ENCODE results near the gene LRIT2. TPM values are rescaled to one million over a fixed set of nuclear protein-coding genes. Genes with fewer than 3 reads are reported as not detected.

LRIT2 gene
- total RNA-seq, 1 donor from 2014 or later: not detected

DNA sequence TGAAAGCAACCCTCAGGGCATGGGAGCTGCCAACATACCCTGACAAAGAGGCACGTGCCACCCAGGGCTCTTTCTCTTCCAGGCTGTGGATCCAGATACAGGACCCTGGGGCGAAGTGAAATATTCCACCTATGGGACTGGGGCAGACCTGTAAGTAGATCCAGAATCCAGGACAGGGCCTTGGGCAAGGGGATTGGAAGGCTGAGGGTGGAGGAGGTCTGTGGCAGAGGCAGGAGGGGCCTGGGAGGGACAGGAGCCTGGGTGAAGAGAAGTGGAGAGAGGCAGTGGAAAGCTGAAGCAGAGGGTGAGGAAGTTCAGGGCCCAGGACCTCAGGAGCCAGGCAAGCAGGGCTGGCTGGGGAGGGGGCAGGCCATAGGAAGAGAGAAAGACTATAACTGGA is 13.8 kb downstream of the LRIT2 start:
- Mint-ChIP-seq H3K4me1 (no peaks in the 10 kb centered on the region), H3K36me3 (ENCODE audit: low read depth) (no peaks in the 10 kb centered on the region), H3K9me3 (no peaks in the 10 kb centered on the region), H3K4me3 (no peak overlapping the region), H3K27me3 (peaks cover 8% of the 10 kb centered on the region), H3K27ac (no peak overlapping the region)
- ATAC-seq (ENCODE audit: low read depth): no peak
- CTCF ChIA-PET: interaction anchor here (2.1 kb wide), 1 partner anchor 64 kb away, joined by 9 read pairs; no protein-coding TSS in a partner anchor
- TF ChIP-seq, protein P1, sequence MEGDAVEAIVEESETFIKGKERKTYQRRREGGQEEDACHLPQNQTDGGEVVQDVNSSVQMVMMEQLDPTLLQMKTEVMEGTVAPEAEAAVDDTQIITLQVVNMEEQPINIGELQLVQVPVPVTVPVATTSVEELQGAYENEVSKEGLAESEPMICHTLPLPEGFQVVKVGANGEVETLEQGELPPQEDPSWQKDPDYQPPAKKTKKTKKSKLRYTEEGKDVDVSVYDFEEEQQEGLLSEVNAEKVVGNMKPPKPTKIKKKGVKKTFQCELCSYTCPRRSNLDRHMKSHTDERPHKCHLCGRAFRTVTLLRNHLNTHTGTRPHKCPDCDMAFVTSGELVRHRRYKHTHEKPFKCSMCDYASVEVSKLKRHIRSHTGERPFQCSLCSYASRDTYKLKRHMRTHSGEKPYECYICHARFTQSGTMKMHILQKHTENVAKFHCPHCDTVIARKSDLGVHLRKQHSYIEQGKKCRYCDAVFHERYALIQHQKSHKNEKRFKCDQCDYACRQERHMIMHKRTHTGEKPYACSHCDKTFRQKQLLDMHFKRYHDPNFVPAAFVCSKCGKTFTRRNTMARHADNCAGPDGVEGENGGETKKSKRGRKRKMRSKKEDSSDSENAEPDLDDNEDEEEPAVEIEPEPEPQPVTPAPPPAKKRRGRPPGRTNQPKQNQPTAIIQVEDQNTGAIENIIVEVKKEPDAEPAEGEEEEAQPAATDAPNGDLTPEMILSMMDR (IDR thresholded peaks at IDR 0.05): no peak
- DNase-seq: no peak
- POLR2A ChIA-PET: no interaction called here
- intact Hi-C loops (cut with micrococcal nuclease): no loop called here

DNA sequence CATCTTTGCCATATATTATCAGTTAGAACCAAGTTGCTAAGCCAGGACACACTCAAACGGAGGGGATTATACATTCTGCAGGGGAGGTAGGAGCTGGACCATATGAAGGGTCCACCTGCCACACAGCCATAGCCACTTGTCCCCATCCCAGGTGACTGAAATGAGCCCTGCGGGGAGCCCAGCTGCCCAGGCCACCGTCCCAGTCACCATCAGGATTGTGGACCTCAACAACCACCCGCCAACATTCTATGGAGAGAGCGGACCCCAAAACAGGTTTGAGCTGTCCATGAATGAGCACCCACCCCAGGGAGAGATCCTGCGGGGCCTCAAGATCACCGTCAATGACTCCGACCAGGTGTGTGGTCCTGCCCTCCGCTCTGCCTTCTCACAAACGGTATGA is 17.3 kb downstream of the LRIT2 start:
- Mint-ChIP-seq H3K27ac (no peak overlapping the region), H3K36me3 (ENCODE audit: low read depth) (no peaks in the 10 kb centered on the region), H3K9me3 (no peaks in the 10 kb centered on the region), H3K4me1 (no peaks in the 10 kb centered on the region), H3K27me3 (peaks cover 13% of the 10 kb centered on the region), H3K4me3 (no peak overlapping the region)
- DNase-seq: no peak
- ChIA-PET POLR2A (no interaction called here), CTCF (interaction anchor here (0.7 to 7.1 kb wide), 5 partner anchors 9 to 81 kb away, joined by 3 to 90 read pairs (median 3); no protein-coding TSS in a partner anchor)
- TF ChIP-seq, protein P1 (IDR thresholded peaks at IDR 0.05): no peak
- intact Hi-C loops (cut with micrococcal nuclease): no loop called here
- ATAC-seq (ENCODE audit: low read depth): no peak

DNA sequence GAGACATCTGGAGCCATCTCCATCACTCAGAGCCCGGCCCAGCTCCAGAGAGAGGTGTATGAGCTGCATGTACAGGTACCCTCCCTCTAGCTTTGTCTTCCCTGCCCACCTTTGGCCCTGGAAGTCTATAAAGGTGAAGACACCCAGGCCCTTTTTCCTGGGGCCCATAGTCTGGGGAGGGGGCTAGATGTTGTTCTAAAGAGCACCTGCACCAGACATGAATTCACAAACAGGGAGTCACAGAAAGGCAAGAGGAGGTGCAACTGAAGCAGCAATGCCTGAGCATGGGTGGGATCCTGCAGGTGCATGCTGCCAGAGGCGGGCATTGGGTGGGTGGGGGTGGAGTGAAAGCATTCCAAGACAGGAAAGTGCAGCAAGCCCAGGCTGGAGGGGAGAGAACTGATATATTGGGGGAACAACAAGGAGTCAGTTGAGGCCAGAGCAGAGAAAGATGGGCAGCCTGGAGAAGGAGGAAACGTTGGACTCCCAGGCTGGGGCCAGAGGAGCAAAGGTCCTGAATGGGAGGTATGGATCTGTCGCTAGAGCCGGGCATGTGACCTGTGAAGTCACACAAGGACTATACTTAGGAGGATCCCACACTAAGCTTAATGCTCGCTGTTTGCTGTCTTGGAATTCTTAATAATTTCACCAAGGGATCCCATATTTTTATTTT is 19.4 kb downstream of the LRIT2 start:
- H3K27ac Mint-ChIP-seq: no peak overlapping the region
- H3K27me3 Mint-ChIP-seq: peaks cover 13% of the 10 kb centered on the region
- TF ChIP-seq, protein P1 (IDR thresholded peaks at IDR 0.05): no peak
- ChIA-PET POLR2A (no interaction called here), CTCF (interaction anchor here (0.6 to 7.1 kb wide), 4 partner anchors 42 to 147 kb away, joined by 3 to 90 read pairs (median 6); no protein-coding TSS in a partner anchor)
- no peak for DNase-seq
- no peak for ATAC-seq (ENCODE audit: low read depth)
- no peaks in the 10 kb centered on the region for H3K36me3 Mint-ChIP-seq (ENCODE audit: low read depth)
- intact Hi-C loops (cut with micrococcal nuclease): loop anchor here (1.0 to 2.0 kb wide), 3 partner anchors 27 to 147 kb away; no protein-coding TSS in a partner anchor
- H3K4me1 Mint-ChIP-seq: no peaks in the 10 kb centered on the region
- no peaks in the 10 kb centered on the region for H3K9me3 Mint-ChIP-seq
- H3K4me3 Mint-ChIP-seq: no peak overlapping the region

DNA sequence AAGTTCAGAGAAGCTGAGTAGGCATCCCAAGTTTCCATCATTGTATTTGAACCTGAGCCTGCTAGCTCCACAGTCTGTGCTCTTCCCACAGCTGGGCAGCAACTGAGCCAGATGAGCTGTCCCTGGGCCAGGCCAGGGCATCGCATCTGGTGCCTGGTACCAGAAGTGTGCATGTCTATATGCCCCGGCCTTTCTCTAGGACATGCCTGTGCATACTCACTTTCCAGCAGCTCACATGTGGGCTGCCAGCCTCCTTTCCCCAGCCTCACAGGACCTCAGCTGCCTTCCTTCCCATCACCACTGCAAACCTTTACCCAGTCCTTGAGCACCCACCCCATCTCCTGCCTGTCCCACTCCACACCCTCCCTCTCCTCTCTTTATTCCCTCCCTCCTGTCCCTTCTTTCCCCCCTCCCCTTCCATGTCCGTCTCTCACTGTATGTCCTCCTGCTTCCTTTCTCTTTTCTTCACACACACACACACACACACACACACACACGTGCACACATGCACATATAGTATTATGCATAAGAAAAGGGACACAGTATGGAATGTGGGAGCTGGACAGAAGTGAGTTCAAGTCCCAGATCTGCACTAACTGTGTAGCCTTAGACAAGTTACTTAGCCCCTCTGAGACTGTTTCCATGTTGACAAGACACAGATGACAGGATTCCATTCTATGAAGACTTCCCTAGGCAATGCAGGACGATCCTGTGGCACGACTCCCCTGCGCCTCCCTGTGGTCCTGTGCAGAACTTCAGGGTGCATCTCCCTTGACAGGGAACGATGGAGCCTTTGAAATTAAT is 20.1 kb downstream of the LRIT2 start:
- Mint-ChIP-seq H3K36me3 (ENCODE audit: low read depth) (no peaks in the 10 kb centered on the region), H3K4me3 (no peak overlapping the region), H3K4me1 (no peaks in the 10 kb centered on the region), H3K27ac (no peak overlapping the region), H3K9me3 (no peaks in the 10 kb centered on the region), H3K27me3 (peaks cover 13% of the 10 kb centered on the region)
- ATAC-seq (ENCODE audit: low read depth) (peak; percentile 88), DNase-seq (peak; percentile 49)
- POLR2A ChIA-PET: interaction anchor here (0.7 to 1.1 kb wide), 2 partner anchors 56 to 57 kb away, joined by 3 to 5 read pairs; no protein-coding TSS in a partner anchor
- TF ChIP-seq, protein P1 (IDR thresholded peaks at IDR 0.05): no peak
- intact Hi-C loops (cut with micrococcal nuclease): loop anchor here (1.0 to 2.0 kb wide), 3 partner anchors 26 to 146 kb away; no protein-coding TSS in a partner anchor
- CTCF ChIA-PET: interaction anchor here (0.6 to 7.1 kb wide), 5 partner anchors 41 to 146 kb away, joined by 3 to 90 read pairs (median 5); no protein-coding TSS in a partner anchor
